Measurements from ENCODE around the gene MEGF11. TPM values are rescaled to one million over a fixed set of nuclear protein-coding genes. Genes with fewer than 3 reads are reported as not detected.
A peak's percentile ranks its signal among the peaks of the same experiment; 100 is the strongest.

Gene MEGF11
- total RNA-seq, 4 donors from 2014 or later = not detected

- H3K27ac ChIP-seq = no peak overlapping the region
- no peaks in the 10 kb centered on the region for H3K9me3 ChIP-seq
- TF ChIP-seq, protein P1, sequence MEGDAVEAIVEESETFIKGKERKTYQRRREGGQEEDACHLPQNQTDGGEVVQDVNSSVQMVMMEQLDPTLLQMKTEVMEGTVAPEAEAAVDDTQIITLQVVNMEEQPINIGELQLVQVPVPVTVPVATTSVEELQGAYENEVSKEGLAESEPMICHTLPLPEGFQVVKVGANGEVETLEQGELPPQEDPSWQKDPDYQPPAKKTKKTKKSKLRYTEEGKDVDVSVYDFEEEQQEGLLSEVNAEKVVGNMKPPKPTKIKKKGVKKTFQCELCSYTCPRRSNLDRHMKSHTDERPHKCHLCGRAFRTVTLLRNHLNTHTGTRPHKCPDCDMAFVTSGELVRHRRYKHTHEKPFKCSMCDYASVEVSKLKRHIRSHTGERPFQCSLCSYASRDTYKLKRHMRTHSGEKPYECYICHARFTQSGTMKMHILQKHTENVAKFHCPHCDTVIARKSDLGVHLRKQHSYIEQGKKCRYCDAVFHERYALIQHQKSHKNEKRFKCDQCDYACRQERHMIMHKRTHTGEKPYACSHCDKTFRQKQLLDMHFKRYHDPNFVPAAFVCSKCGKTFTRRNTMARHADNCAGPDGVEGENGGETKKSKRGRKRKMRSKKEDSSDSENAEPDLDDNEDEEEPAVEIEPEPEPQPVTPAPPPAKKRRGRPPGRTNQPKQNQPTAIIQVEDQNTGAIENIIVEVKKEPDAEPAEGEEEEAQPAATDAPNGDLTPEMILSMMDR (IDR thresholded peaks at IDR 0.05) = no peak
- no peak for TF ChIP-seq POLR2A (IDR thresholded peaks at IDR 0.05)
- no peak overlapping the region for H3K4me3 ChIP-seq
- H3K36me3 ChIP-seq = no peaks in the 10 kb centered on the region
- DNase-seq = no peak
- H3K27me3 ChIP-seq = no peaks in the 10 kb centered on the region
- no peaks in the 10 kb centered on the region for H3K4me1 ChIP-seq
Observed at GRCh38 chr15:65964792-65965433, 288.6 kb downstream of the MEGF11 start.

- H3K36me3 ChIP-seq = no peaks in the 10 kb centered on the region
- no peak overlapping the region for H3K4me3 ChIP-seq
- no peaks in the 10 kb centered on the region for H3K4me1 ChIP-seq
- no peak overlapping the region for H3K27ac ChIP-seq
- TF ChIP-seq POLR2A (IDR thresholded peaks at IDR 0.05) = no peak
- TF ChIP-seq, protein P1 (IDR thresholded peaks at IDR 0.05) = no peak
- H3K27me3 ChIP-seq = no peaks in the 10 kb centered on the region
- no peak for DNase-seq
- no peaks in the 10 kb centered on the region for H3K9me3 ChIP-seq
Observed at GRCh38 chr15:65963911-65964482, 289.6 kb downstream of the MEGF11 start.

GRCh38 chr15:65963358-65963757 lies 290.2 kb downstream of the MEGF11 start:
- Histone ChIP-seq H3K27me3 (no peaks in the 10 kb centered on the region), H3K27ac (no peak overlapping the region), H3K4me3 (no peak overlapping the region), H3K4me1 (no peaks in the 10 kb centered on the region), H3K36me3 (no peaks in the 10 kb centered on the region), H3K9me3 (no peaks in the 10 kb centered on the region)
- no peak for DNase-seq
- no peak for TF ChIP-seq POLR2A (IDR thresholded peaks at IDR 0.05)
- TF ChIP-seq, protein P1 (IDR thresholded peaks at IDR 0.05) = no peak

DNA sequence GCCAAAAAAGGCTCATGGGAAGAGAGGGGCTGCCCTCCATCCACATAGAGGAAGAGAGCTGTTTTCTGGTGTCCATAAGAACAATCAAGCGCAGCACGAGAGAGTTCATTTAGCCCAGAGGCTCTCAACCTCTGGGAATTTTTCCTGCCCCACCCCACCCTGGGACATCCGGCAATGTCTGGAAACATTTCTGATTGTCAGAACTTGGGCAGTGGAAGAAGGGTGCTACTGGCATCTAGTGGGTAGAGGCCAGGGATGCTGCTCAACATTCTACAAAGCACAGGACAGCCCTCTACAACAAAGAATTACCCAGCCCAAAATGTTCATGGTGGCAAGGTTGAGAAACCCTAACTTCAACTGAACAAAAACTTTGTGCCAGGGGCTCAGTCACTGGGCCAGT lies 291.4 kb downstream of the MEGF11 start:
- H3K27me3 ChIP-seq = no peaks in the 10 kb centered on the region
- no peaks in the 10 kb centered on the region for H3K36me3 ChIP-seq
- DNase-seq = no peak
- no peak overlapping the region for H3K4me3 ChIP-seq
- TF ChIP-seq, protein P1 (IDR thresholded peaks at IDR 0.05) = peak in 3 of 6 experiments; percentile 11 to 45 (median 25)
- TF ChIP-seq POLR2A (IDR thresholded peaks at IDR 0.05) = no peak
- H3K9me3 ChIP-seq = no peaks in the 10 kb centered on the region
- H3K27ac ChIP-seq = no peak overlapping the region
- H3K4me1 ChIP-seq = no peaks in the 10 kb centered on the region

DNA sequence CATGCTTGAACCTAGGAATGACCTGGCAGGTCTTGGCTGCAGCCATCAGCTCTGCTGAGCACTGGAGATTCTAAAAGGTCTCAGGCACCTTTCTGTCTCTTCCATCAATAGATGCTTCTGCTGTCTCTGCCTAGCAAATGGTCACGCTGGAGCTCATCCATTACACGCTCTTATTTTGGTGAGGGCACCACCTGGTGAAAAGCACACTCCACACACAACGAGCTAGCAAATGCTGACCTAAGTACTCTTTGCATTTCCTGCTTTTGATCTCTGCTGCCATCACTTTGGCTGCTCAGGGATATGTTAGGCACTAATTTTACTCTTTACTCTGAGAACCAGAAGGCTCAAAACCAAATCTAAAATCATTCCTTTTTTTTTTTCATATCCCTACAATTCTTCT lies 293.0 kb downstream of the MEGF11 start:
- Histone ChIP-seq H3K27ac (no peak overlapping the region), H3K27me3 (no peaks in the 10 kb centered on the region), H3K4me1 (no peaks in the 10 kb centered on the region), H3K4me3 (no peak overlapping the region), H3K36me3 (no peaks in the 10 kb centered on the region), H3K9me3 (no peaks in the 10 kb centered on the region)
- TF ChIP-seq, protein P1 (IDR thresholded peaks at IDR 0.05) = no peak
- TF ChIP-seq POLR2A (IDR thresholded peaks at IDR 0.05) = no peak
- DNase-seq = no peak

Data from Peyer's patch (tissue), 4 donors.